Body of pancreas (tissue), 4 donors: Measurements from ENCODE around the gene C3orf20.

ENCODE experiments used
- CTCF ChIP-seq, 7 experiments: fragments of 450-650 bp in 4 of 7; fragments of 200-600 bp in 3 of 7; sonication (generic) in 3 of 7; IDR thresholded peaks; one replicate each; pipeline ENCODE4 v1.5.1; 2016 to 2019; ENCODE audit warnings: antibody characterized with exemption in 7 of 7
- POLR2A ChIP-seq, 3 donors: fragments of 450-650 bp; IDR thresholded peaks; one replicate each; pipeline ENCODE4 v1.6.1; 2016; ENCODE audit warnings: antibody characterized with exemption in 3 of 3, mild to moderate bottlenecking in 2 of 3

GRCh38 chr3:14660942-14661341 is 14.0 kb upstream of the C3orf20 start:
- no peak for TF ChIP-seq CTCF (IDR thresholded peaks at IDR 0.05)
- no peak for TF ChIP-seq POLR2A (IDR thresholded peaks at IDR 0.05)
